ENCODE measurements around the gene STK16.
A peak's percentile ranks its signal among the peaks of the same experiment; 100 is the strongest.
"Not testable (repeated sequence)": the region's sequence is repeated elsewhere in the genome, so short reads cannot be mapped to it uniquely, and the experiment has no call there.

STK16 gene

DNA sequence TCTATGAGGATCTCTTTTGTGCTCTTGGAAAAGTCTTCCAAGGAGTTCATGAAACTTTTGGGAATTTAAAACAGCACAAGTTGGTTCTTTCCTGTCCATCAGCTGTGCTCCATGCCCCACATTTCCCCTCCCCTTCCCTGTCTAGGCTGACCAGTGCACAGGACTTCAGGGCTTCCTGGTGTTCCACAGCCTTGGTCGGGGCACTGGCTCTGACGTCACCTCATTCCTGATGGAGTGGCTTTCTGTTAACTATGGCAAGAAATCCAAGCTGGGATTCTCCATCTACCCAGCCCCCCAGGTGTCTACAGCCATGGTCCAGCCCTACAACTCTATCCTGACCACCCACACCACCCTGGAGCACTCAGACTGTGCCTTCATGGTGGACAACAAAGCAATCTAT is 25.7 kb downstream of the STK16 start:
- DNase-seq (ENCODE audit: low read depth), result no peak

DNA sequence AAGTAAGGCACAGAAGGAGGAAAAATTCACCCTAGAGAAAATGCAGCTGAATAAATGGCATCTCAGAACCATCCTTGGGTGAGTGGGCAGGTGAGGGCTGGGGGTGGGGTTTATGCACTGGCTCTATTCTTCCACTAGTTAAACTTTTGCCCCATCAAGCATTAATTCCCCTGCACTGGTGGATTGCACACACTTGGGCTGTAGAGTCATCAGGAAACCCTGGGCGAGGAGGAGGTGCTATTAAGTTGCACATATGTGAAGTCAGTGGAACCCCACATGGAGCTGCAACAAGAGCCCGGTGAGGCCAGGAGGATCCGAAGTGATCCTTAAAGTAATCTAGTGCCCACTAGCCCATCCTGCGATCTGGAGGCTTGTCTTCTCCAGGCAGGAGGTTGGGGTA is 27.1 kb downstream of the STK16 start:
- DNase-seq (ENCODE audit: low read depth), result no peak

- DNase-seq (ENCODE audit: low read depth), result no peak
These were observed 27.7 kb downstream of the STK16 start for GRCh38 chr2:219272995-219273394.

GRCh38 chr2:219273937-219274336 is 28.7 kb downstream of the STK16 start:
- DNase-seq (ENCODE audit: low read depth), result no peak

- DNase-seq (ENCODE audit: low read depth), result no peak
These were observed 29.2 kb downstream of the STK16 start for GRCh38 chr2:219274361-219274921.

GRCh38 chr2:219277703-219278654 is 32.7 kb downstream of the STK16 start:
- peak; percentile 68 for DNase-seq (ENCODE audit: low read depth)

- no peak for DNase-seq (ENCODE audit: low read depth)
These were observed 33.4 kb downstream of the STK16 start for GRCh38 chr2:219278655-219279150.

GRCh38 chr2:219279151-219279915 is 34.1 kb downstream of the STK16 start, which contains the start of gene DNAJB2:
Gene DNAJB2, plus strand, starts transcription at chr2:219279366. Its CDS starts 468 bp downstream, at chr2:219279834.
- DNase-seq (ENCODE audit: low read depth), result peak; percentile 99

GRCh38 chr2:219279916-219280516 is 34.7 kb downstream of the STK16 start:
- no peak for DNase-seq (ENCODE audit: low read depth)

DNA sequence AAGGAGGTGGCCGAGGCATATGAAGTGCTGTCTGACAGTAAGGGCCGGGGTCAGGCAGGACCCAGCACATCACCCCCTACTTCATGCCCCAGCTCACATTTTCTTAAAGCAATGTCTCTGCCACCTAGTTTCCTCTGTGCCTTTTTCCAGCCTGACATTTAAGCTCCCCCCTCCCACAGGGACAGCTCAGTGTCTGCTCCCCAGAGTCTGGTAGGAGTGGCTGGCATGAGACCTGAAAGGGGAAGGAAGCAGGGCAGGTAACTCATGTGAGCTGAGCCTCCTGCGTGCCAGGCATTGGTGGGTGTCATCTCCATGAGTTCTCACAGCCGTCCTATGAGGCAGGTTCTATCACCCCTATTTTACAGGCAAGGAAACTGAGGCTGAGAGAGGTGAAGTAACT is 35.4 kb downstream of the STK16 start:
- DNase-seq (ENCODE audit: low read depth), result no peak

GRCh38 chr2:219281588-219281987 is 36.3 kb downstream of the STK16 start:
- no peak for DNase-seq (ENCODE audit: low read depth)

DNA sequence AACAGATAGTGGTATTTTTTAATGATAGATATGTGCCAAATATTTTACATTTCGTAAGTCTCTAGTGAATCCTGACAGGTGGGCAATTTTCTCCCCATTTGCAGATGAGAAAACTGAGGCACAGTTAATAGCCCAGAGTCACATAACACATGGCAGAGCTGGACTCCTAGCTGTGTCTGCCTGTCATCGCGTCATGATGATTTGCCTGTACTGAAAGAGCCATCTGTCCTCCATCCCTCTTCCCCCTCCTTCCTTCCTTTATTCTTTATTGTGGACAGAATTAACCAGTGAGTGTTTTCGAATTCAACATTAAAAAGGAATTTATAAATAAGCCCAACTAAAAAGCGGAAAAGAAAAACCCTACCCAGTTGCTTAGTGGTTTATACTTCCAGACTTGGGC is 37.1 kb downstream of the STK16 start:
- no peak for DNase-seq (ENCODE audit: low read depth)

DNA sequence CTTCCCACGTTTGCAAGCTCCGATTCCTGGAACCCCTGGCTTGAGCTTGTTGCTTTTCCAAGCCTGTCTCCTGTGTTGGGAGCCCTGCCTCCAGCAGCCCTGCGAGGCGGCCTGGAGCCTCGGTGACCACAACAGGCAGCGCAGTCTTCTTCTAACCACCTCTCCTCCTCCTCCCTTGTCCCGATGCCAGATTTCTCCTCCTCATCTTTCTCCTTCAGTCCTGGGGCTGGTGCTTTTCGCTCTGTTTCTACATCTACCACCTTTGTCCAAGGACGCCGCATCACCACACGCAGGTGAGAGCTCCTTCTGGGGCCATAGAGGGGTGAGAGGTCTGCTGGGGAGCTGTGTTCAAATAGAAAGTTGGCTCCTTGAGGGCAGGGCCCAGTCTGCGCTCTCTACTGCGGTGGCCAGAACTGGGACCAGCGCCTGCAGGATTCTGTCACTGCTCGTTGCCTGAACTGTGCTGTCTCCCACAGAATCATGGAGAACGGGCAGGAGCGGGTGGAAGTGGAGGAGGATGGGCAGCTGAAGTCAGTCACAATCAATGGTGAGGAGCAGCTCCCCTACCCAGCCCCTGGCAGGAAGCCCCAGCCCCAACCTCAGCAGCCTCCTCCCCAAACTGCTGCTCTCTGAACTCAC is 37.8 kb downstream of the STK16 start:
- no peak for DNase-seq (ENCODE audit: low read depth)

DNA sequence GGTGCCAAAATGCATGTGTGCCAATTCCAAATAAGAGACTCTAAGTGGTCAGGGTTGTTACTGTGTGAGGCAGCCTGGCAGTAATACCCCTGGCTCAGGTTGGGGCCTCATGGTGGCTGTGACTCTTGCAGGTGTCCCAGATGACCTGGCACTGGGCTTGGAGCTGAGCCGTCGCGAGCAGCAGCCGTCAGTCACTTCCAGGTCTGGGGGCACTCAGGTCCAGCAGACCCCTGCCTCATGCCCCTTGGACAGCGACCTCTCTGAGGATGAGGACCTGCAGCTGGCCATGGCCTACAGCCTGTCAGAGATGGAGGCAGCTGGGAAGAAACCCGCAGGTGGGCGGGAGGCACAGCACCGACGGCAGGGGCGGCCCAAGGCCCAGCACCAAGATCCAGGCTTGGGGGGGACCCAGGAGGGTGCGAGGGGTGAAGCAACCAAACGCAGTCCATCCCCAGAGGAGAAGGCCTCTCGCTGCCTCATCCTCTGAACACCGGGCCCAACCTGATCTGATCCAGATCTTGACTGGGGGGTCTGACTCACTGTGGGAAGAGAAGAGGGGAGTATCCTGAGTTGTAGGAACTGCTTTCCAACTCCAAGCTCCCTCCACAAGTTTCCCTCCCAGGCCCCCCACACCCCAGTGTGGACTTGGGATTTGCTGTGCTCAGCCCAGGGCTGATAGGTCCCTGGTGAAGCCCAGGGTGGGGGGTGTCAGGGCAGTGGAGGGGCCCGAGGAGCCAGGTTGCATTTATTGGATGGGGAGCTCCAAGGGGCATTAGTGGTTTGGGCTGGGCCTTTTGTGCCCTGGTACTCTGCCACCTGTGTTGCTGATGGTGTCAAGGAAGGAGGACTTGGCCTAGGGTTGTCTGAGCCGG is 39.5 kb downstream of the STK16 start:
- no peak for DNase-seq (ENCODE audit: low read depth)

- DNase-seq (ENCODE audit: low read depth), result no peak
These were observed 40.1 kb downstream of the STK16 start for GRCh38 chr2:219285373-219285735.

DNA sequence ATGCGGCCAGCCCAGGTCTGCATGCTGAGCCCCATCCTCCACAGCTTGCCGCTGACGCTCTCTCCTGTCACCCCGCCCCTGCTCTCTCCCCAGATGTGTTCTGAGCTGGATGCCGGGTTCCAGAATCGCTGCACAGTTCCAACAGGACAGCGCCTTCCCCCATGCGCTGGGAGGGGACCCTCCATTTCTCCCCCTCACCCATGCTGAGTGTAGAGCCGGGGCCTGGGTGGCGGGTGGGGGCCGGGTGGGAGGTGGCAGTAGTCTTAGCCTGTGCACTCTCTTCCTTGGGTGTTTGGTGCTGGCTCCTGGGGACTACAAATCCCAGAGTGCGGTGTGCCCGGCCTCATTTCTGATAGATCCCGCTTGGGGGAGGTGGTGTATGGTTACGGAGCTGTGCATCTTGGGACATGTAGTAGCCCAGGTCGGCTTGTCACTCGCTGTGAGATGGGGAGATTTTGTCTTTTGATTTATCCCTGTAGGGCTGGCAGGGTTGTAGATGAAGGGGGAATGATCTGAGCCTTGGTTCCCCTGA is 40.7 kb downstream of the STK16 start:
- no peak for DNase-seq (ENCODE audit: low read depth)

GRCh38 chr2:219286436-219287115 is 41.3 kb downstream of the STK16 start:
- DNase-seq (ENCODE audit: low read depth), result no peak

GRCh38 chr2:219287116-219287440 is 41.8 kb downstream of the STK16 start:
- not testable (repeated sequence) for DNase-seq (ENCODE audit: low read depth)

DNA sequence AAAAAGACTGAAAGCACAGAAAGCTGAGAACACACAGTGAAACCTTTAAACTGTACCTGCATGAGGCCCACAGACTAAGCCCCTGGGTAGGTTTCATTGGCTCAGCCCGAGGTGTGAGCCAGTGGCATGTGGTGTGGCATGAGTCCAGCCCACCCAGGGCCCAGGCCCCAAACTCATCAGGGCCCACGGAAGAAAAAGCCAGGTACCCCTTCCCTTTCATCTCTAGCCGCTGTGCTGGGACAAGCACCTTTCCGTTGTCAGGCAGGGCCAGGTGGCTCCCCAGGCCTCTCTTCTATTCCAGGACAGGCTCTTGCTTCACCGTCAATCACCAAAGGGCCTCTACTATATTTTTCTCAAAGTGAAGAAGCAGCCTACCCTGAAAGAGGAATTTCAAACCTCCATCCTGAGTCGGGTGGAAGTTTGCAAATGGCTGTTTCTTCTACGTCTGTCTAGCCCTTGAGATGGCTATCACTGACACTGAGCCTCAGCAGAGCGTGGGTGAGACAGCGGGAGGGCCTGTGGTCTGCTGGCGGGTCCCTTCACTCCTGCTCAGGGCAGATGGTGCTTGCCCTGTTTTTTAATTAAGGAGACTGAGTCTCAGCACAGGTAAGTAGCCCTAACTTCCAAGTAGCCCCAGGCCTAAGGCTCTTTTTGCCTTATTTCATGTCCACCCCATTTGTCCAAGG is 42.4 kb downstream of the STK16 start:
- no peak for DNase-seq (ENCODE audit: low read depth)
